Bone marrow (tissue), 2 donors: ENCODE data around the gene UNC13D.
"Not testable (repeated sequence)": the region's sequence is repeated elsewhere in the genome, so short reads cannot be mapped to it uniquely, and the experiment has no call there.

Experiments used
- DNase-seq, 2 donors: peaks; one replicate each; lab custom pipeline; 2025; lab: John Stamatoyannopoulos, UW

Gene UNC13D

DNA sequence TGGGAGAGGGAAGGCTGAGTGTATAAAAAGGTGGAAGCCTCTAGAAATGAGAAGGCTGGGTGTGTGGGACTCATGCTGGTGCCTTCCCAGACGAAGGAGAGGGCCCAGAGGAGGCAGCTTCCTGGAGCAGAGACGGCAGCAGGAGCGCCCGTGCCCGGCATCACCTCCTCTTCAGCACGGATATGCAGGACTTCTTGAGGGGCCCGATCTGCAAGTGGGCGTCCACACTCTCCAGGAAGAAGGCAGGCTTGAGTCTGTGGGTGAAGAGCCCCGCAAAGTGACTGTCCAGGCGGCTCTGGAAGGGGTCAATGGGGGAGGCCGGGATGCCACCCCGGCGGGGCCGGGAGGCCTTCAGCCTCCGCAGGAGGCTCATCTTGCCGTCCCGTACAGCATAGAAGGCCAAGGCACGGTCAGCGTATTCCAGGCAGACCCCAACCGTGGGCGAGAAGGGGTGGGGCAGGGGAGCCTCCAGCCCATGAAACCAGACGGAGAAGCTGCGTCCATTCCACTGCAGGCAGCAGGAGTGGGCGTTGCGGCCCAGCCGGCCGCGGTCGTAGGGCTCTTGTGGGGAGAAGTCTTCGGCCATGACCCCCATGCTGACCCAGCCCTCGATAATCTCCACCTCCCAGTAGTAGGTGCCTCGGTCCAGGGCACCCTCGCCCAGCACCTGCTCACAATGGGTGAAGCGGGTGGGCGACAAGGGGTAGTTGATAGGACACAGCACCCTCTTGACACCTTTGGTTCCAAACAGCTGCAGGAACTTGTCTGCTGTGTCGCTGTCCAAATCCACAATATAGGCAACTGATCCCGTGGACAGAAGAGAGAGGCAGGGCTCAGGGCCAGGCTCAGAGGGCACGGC lies 30.3 kb upstream of the UNC13D start:
- DNase-seq, result no peak

DNA sequence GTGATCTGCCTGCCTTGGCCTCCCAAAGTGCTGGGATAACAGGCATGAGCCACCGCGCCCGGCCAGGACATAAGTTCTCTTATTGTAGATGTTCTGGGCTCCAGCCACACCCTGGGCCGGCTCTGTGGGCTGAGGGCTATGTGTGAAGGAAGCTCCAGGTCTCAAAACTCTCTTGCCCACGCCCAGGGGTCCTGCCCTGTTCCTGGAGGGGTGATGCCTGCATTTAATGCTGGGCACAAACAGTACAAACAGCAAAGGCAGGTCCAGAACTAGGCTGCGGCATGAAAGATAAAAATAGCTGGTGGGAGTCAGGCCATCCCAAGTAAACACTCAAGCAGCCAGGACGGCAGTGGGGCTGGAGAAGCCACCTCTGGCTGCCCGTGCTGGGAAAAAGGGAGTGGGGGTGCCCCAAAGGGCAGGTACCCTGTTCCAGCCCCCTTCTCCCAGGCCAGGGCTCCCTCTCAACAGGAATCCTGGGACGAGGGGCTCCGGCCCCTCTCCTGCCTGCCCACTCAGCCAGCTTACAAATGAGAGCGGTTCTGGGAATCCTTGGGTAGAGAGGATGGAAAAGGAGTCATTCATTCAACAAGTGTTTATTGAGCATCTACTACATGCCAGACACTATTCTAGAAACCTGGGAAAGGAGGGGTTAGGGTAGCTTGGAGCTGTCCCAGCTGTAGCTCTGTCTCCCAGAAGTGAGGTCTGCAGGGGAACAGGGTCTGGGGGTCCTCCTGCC lies 29.6 kb upstream of the UNC13D start:
- no peak for DNase-seq

DNA sequence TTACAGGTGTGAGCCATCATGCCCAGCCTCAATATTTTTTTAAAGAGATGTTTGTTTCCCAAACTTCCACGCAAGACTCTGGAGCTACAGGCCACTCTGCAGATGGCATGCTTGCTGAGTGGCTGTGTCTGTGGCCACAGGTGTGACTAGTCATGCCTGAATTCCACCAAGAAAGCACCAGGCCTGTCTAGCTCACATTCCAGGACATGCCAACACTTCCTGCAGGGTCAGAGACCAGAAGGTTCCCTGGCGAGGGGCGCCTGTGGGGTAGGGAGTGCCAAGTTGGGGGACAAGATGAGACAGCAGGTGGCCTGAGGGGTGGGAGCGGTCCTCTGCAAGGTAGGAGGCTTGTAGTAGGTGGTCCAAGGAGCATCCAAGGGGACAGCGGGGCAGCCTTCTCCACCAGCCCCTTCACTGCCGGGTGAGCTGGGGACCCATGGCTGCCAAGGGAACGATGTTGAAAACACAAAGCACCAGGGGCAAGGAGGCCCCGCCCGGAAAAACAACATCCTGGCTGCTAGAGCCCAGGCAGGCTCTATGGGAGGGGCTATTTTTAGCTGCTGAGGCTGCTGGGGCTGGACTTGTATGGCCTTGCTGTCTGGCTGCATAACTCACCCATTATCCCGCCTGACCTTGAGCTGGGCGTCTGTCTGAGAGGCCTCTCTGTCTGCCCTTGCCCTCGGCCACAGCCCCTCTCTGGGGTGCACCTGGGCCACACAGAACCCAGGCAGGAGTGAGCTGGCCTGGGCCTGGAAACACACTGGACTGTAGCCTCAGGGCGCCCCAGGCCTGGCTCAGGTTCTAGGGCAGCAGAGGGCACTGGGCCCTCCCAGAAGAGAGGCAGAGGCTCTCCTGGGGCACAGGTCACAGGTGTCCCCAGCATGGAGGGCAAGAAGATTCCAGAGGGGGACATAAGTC lies 28.5 kb upstream of the UNC13D start:
- DNase-seq, result no peak

- not testable (repeated sequence) for DNase-seq
Measured at GRCh38 chr17:75870228-75870627, 26.0 kb upstream of the UNC13D start.

- no peak for DNase-seq
Measured at GRCh38 chr17:75869282-75870141, 25.3 kb upstream of the UNC13D start.

DNA sequence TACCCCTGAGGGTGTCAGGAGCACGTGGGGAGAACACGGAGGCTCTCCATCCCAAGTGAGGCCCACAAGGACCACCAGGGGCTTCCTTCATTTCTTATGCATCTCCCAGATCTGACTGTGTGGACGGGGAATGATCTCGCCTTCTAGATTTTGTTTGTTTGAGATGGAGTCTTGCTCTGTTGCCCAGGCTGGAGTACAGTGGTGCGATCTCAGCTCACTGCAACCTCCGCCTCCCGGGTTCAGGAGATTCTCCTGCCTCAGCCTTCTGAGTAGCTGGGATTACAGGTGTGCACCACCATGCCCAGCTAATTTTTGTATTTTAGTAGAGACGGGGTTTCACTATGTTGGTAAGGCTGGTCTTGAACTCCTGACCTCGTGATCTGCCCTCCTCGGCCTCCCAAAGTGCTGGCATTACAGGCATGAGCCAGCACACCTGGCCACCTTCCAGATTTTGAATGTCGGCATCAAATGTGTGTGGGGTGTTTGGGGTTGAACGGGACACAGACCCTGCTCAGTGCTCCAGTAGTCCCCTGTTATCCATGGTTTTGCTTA lies 24.6 kb upstream of the UNC13D start:
- DNase-seq, result not testable (repeated sequence)

DNA sequence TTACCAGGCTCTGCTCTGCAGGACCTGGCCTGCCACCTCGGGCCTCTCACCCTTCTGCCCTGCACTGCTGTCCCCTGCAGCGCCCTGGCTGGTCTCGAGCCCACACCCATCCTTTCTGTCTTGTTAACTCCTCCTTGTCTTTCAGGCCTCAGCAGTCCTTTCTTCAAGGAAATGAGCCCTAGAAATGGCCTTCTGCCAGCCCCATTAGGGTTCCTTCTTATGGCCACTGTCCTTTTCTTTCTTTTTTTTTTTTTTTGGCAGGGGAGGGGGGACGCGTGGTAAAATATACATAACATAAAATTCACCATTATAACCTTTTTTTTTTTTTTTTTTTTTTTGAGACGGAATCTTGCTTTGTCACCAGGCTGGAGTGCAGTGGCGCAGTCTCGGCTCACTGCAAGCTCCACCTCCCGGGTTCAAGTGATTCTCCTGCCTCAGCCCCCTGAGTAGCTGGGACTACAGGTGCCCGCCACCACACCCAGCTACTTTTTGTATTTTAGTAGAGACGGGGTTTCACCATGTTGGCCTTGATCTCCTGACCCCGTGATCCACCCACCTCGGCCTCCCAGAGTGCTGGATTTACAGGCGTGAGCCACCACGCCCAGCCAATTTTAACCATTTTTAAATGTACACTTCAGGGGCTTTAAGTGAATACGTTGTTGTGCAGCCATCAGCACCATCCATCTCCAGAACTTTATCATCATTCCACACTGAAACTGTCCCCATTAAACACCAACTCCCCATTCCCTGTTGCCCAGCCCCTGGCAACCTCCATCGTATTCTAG lies 21.4 kb upstream of the UNC13D start:
- DNase-seq, result not testable (repeated sequence)

DNA sequence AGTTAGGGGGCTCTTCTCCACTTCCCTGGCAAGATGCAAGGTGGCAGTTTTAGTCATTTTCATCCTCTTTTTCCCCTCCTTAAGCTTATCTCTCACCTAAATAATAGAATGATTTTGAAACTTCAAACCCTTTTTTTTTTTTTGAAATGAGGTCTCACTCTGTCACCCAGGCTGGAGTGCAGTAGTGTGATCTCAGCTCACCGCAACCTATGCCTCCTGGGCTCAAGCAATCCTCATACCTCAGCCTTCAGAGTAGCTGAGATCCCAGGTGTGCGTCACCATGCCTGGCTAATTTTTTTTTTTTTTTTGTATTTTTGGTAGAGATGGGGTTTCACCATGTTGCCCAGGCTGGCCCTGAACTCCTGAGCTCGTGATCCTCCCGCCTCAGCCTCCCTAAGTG lies 20.7 kb upstream of the UNC13D start:
- DNase-seq, result not testable (repeated sequence)

GRCh38 chr17:75864448-75864871 lies 20.3 kb upstream of the UNC13D start:
- peak in 1 of 2 donors; percentile 22 for DNase-seq

GRCh38 chr17:75861927-75862317 lies 17.7 kb upstream of the UNC13D start:
- no peak for DNase-seq

- DNase-seq, result not testable (repeated sequence)
Measured at GRCh38 chr17:75859358-75859757, 15.2 kb upstream of the UNC13D start.

DNA sequence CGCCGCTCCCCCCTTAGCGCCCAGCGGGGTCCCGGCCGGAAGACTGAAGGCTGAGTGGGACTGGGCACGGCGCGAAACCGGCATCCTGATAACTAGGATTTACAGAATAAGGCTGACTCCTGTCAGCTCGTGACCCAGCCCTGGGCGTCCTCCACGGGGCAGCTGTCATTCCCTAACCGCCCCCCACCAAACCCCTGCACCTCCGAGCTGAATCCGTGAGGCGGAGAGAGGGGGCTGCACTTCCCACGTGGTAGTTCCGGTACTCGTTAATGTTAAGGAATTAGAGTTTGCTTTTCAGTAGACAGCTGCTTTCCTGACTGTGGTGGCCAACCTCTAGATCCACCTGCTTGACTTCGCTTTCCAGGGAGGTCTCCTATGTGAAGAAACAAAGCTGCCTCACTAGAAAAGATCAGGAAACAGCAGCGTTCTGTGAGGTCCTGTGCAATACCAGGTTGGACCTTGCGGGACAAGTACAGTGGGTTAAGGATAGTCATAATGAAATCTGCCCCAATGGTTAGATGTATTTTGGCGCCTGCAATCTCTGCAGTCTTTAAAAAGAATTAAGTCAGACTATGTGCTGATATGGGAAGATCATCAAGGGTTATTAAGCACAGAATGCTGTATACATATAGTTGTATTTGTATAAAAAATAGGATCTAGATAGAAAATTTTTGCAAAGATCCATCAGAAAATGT lies 12.0 kb upstream of the UNC13D start:
- no peak for DNase-seq

- peak; percentile 73 to 100 for DNase-seq
Measured at GRCh38 chr17:75855310-75856061, 11.3 kb upstream of the UNC13D start, which contains the start of gene WBP2. Gene WBP2, minus strand, starts transcription at chr17:75855335. Its CDS starts 38 bp downstream, at chr17:75855297.

DNA sequence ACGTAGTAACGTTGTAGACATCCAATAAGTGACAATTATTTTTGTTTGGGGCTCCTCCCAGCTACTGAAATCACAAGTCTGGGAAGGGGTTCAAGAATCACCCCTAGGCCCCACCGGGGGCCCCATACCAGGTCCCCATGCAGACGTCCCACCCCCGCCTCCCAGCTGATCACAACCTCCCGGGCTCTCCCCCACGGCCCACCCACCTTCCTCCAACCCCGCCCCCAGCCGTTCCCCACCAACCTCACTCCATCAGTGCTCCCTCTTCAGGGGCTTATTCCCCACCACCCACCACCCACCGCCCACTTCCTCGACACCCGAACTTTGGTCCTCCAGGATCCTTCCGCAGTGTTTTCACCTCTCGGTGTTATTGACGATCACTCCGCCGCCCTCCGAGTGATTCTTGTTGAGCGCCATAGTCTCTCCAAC lies 10.7 kb upstream of the UNC13D start:
- no peak for DNase-seq

- no peak for DNase-seq
Measured at GRCh38 chr17:75854101-75854748, 10.0 kb upstream of the UNC13D start.

DNA sequence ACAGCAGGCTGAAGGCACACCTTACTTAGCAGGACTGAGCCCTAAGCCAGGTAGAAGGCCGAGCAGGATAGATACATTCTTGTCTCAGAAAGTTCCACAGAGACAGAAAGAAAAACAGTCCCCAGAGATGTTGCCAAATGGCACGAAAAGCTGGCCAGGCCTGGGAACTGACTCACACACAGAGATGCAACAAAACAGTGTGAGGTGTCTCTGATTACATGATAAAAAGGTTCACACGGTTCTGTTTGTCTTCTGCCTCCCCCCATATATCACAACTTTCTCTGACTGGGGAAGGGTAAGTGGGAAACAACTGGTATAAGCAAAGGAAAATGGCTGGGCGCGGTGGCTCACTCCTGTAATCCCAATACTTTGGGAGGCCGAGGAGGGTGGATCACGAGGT lies 9.2 kb upstream of the UNC13D start:
- no peak for DNase-seq

DNA sequence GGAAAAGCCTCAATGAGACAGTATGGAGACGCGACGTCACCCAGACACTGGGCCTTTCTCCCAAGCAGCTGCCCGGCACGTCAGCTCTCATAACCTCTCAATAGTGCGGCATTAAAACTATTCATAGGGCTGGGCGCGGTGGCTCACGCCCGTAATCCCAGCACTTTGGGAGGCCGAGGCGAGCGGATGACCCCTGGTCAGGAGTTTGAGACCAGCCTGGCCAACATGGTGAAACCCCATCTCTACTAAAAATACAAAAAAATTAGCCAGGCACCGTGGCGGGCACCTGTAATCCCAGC lies 7.4 kb upstream of the UNC13D start:
- DNase-seq, result not testable (repeated sequence)
